GM23248 (cell line): ENCODE measurements around the gene ADAMTS3. TPM values are rescaled to one million over a fixed set of nuclear protein-coding genes. Genes with fewer than 3 reads are reported as not detected.

ENCODE experiments used
- DNase-seq: peaks from one replicate; pipeline ENCODE4 v3.0.0-alpha.2; 2015
- H2AFZ ChIP-seq: fragments of 200-600 bp; sonication (generic); 2 replicates; pipeline ENCODE4 v1.6.1; 2016; ENCODE audit warnings: antibody characterized with exemption
- H3F3A ChIP-seq: fragments of 200-600 bp; sonication (generic); 2 replicates; pipeline ENCODE4 v1.6.1; 2016; ENCODE audit warnings: mild to moderate bottlenecking, antibody characterized with exemption, mixed run types; ENCODE audit not compliant: insufficient read depth
- H3K27ac ChIP-seq: fragments of 200-600 bp; sonication (generic); 2 replicates; pipeline ENCODE4 v1.5.1; 2016; ENCODE audit warnings: mild to moderate bottlenecking
- H3K27me3 ChIP-seq: fragments of 200-600 bp; sonication (generic); replicated peaks from 2 replicates; pipeline ENCODE4 v1.6.1; 2016; ENCODE audit warnings: mild to moderate bottlenecking; ENCODE audit not compliant: insufficient read depth
- H3K36me3 ChIP-seq: fragments of 200-600 bp; sonication (generic); 2 replicates; pipeline ENCODE4 v1.6.1; 2016; ENCODE audit warnings: low read depth, mild to moderate bottlenecking
- H3K4me1 ChIP-seq: fragments of 200-600 bp; sonication (generic); 2 replicates; pipeline ENCODE4 v1.6.1; 2016; ENCODE audit warnings: mild to moderate bottlenecking; ENCODE audit not compliant: insufficient read depth
- H3K4me2 ChIP-seq: fragments of 200-600 bp; sonication (generic); one replicate; pipeline ENCODE4 v1.6.1; 2016; ENCODE audit warnings: mild to moderate bottlenecking; ENCODE audit not compliant: unreplicated experiment
- H3K4me3 ChIP-seq: fragments of 200-600 bp; sonication (generic); 2 replicates; pipeline ENCODE4 v1.5.1; 2016; ENCODE audit warnings: mild to moderate bottlenecking
- H3K79me2 ChIP-seq: fragments of 200-600 bp; sonication (generic); 2 replicates; pipeline ENCODE4 v1.6.1; 2016; ENCODE audit warnings: mild to moderate bottlenecking; ENCODE audit not compliant: insufficient read depth
- H3K9ac ChIP-seq: fragments of 200-600 bp; sonication (generic); 2 replicates; pipeline ENCODE4 v1.6.1; 2016; ENCODE audit warnings: mild to moderate bottlenecking
- H3K9me2 ChIP-seq: fragments of 200-600 bp; sonication (generic); 2 replicates; pipeline ENCODE4 v1.6.1; 2016; ENCODE audit warnings: mixed run types, mild to moderate bottlenecking, moderate library complexity; ENCODE audit not compliant: insufficient read depth
- H3K9me3 ChIP-seq: fragments of 200-600 bp; sonication (generic); one replicate; pipeline ENCODE4 v1.6.1; 2017; ENCODE audit warnings: low read depth
- H4K20me1 ChIP-seq: fragments of 200-600 bp; sonication (generic); 2 replicates; pipeline ENCODE4 v1.6.0; 2016; ENCODE audit not compliant: insufficient read depth
- EZH2 ChIP-seq: fragments of 200-600 bp; sonication (generic); IDR thresholded peaks from 2 replicates; pipeline ENCODE4 v1.6.1; 2018; ENCODE audit warnings: antibody characterized with exemption, mild to moderate bottlenecking; ENCODE audit not compliant: insufficient read depth, poor library complexity, severe bottlenecking
- EZH2phosphoT487 ChIP-seq: fragments of 200-600 bp; sonication (generic); IDR thresholded peaks from 2 replicates; pipeline ENCODE4 v1.6.1; 2018; ENCODE audit warnings: antibody characterized with exemption, moderate library complexity, mild to moderate bottlenecking, low read depth; ENCODE audit not compliant: insufficient read depth
- WGBS, 2 experiments: methylation state at CpG; one replicate each; pipeline ENCODE4 v1.1.6; 2015 to 2017; ENCODE audit warnings: low lambda C conversion rate in 2 of 2, low coverage in 1 of 2; ENCODE audit errors: missing lambda C conversion rate in 2 of 2; 5-methylcytosine and 5-hydroxymethylcytosine counted together
- in situ Hi-C: fragments of 300-500 bp; cut with MboI; formaldehyde crosslinking; loops from 2 replicates; pipeline ENCODE4 v1.15.0; 2020
- polyA plus RNA-seq: library from polyadenylated mRNA; unstranded; fragments of >200 nt; fragmentation: Nextera tagmentation; extraction: Ambion mirVana; gene quantifications from 2 replicates; pipeline ENCODE4 v1.2.1, GENCODE V29; 2016
- total RNA-seq: library from RNA; depleted of rRNA; stranded (reverse); fragments of >200 nt; shearing (Covaris generic); gene quantifications from 2 replicates; pipeline ENCODE4 v1.2.3, GENCODE V29; 2014

Gene ADAMTS3
- total and polyA plus RNA-seq, 2 experiments from 2014 or later: 0.20 to 0.43 TPM

GRCh38 chr4:72387959-72388358 lies 181.1 kb downstream of the ADAMTS3 start:
- H3K27ac ChIP-seq: no peak overlapping the region
- no peaks in the 10 kb centered on the region for H3K9me3 ChIP-seq
- no peaks in the 10 kb centered on the region for H4K20me1 ChIP-seq
- H3K4me2 ChIP-seq: no peak overlapping the region
- no peak for DNase-seq
- H3K79me2 ChIP-seq: no peaks in the 10 kb centered on the region
- no peaks in the 10 kb centered on the region for H3K9me2 ChIP-seq
- peaks cover 28% of the 10 kb centered on the region for H3K4me1 ChIP-seq
- peaks cover 5% of the 10 kb centered on the region; the same call in 1 of the 2 replicates for H3F3A ChIP-seq
- H3K27me3 ChIP-seq: no peaks in the 10 kb centered on the region
- H2AFZ ChIP-seq: no peak overlapping the region
- no peaks in the 10 kb centered on the region for H3K36me3 ChIP-seq
- in situ Hi-C loops: no loop called here
- no peak overlapping the region for H3K4me3 ChIP-seq
- no peak overlapping the region for H3K9ac ChIP-seq
- TF ChIP-seq EZH2 (no peak), EZH2phosphoT487 (no peak)
- 25 to 31% methylated on average over 1 of the region's 1 CpG for WGBS, 2 experiments

DNA sequence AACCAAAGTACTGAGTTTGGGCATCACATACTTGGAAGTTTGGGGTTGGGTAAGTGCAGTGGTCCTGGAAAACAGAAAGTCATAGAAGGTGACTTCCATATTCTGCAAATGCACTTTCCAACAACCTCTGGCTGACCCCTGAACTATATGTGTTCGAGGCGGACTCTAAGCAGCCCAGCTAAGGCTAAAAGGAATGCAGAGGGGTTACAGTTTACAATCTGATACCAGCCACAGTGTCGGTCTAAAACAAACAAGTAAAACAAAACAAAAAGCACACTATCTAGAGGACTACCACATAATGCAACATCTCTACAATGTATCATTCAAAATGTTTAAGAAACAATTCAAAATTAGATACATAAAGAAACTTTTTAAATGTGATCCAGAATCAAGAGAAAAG lies 185.6 kb downstream of the ADAMTS3 start:
- DNase-seq: peak; percentile 13
- no peak overlapping the region for H3K9ac ChIP-seq
- in situ Hi-C loops: no loop called here
- H3K4me3 ChIP-seq: no peak overlapping the region
- no peak overlapping the region for H3K27ac ChIP-seq
- peak overlapping the region; percentile 29 for H2AFZ ChIP-seq
- H3F3A ChIP-seq: peaks cover 4% of the 10 kb centered on the region
- TF ChIP-seq EZH2 (no peak), EZH2phosphoT487 (no peak)
- H3K9me2 ChIP-seq: no peaks in the 10 kb centered on the region
- H3K27me3 ChIP-seq: no peaks in the 10 kb centered on the region
- H4K20me1 ChIP-seq: no peaks in the 10 kb centered on the region
- no peaks in the 10 kb centered on the region for H3K36me3 ChIP-seq
- 53 to 58% methylated on average over 3 of the region's 3 CpGs for WGBS, 2 experiments
- no peaks in the 10 kb centered on the region for H3K79me2 ChIP-seq
- H3K9me3 ChIP-seq: no peaks in the 10 kb centered on the region
- H3K4me2 ChIP-seq: peak overlapping the region; percentile 15
- H3K4me1 ChIP-seq: peaks cover 19% of the 10 kb centered on the region

GRCh38 chr4:72378901-72379300 lies 190.1 kb downstream of the ADAMTS3 start:
- Histone ChIP-seq H2AFZ (0 out of 2 replicates have a peak overlapping the region, but pooled peaks have one; percentile 11), H3K27me3 (no peaks in the 10 kb centered on the region), H3K9me3 (no peaks in the 10 kb centered on the region), H4K20me1 (no peaks in the 10 kb centered on the region), H3K4me2 (no peak overlapping the region), H3K4me3 (no peak overlapping the region), H3K79me2 (no peaks in the 10 kb centered on the region), H3K36me3 (no peaks in the 10 kb centered on the region), H3K9ac (no peak overlapping the region), H3K4me1 (peaks cover 62% of the 10 kb centered on the region), H3F3A (peaks cover 49% of the 10 kb centered on the region), H3K27ac (no peak overlapping the region), H3K9me2 (no peaks in the 10 kb centered on the region)
- 35 to 65% methylated on average over 2 of the region's 2 CpGs for WGBS, 2 experiments
- in situ Hi-C loops: no loop called here
- no peak for DNase-seq
- TF ChIP-seq EZH2 (no peak), EZH2phosphoT487 (no peak)

GRCh38 chr4:72377491-72378194 lies 191.4 kb downstream of the ADAMTS3 start:
- TF ChIP-seq EZH2: no peak
- TF ChIP-seq EZH2phosphoT487: no peak
- no peaks in the 10 kb centered on the region for H3K9me2 ChIP-seq
- in situ Hi-C loops: no loop called here
- no peaks in the 10 kb centered on the region for H4K20me1 ChIP-seq
- peak; percentile 61 for DNase-seq
- H3K79me2 ChIP-seq: no peaks in the 10 kb centered on the region
- no peaks in the 10 kb centered on the region for H3K9me3 ChIP-seq
- no peak overlapping the region for H3K4me3 ChIP-seq
- H3K27ac ChIP-seq: peak overlapping the region; percentile 84
- H3K4me1 ChIP-seq: peaks cover 57% of the 10 kb centered on the region
- H3K9ac ChIP-seq: peak overlapping the region; percentile 6; the same call in 1 of the 2 replicates
- H3K36me3 ChIP-seq: no peaks in the 10 kb centered on the region
- H3K4me2 ChIP-seq: peak overlapping the region; percentile 29
- H3K27me3 ChIP-seq: no peaks in the 10 kb centered on the region
- peaks cover 51% of the 10 kb centered on the region for H3F3A ChIP-seq
- 40 to 48% methylated on average over 5 of the region's 5 CpGs for WGBS, 2 experiments
- peak overlapping the region; percentile 13 for H2AFZ ChIP-seq
